GM21526 (cell line): ENCODE data around the gene TDRD3.

Source experiments
- ATAC-seq: cut with Tn5 transposase; IDR thresholded peaks from one replicate; pipeline ENCODE4 v1.9.1; 2021; ENCODE audit warnings: moderate library complexity; ENCODE audit not compliant: unreplicated experiment, low FRiP score

TDRD3 gene

GRCh38 chr13:60620611-60621395 is 223.8 kb downstream of the TDRD3 start:
- no peak for ATAC-seq

DNA sequence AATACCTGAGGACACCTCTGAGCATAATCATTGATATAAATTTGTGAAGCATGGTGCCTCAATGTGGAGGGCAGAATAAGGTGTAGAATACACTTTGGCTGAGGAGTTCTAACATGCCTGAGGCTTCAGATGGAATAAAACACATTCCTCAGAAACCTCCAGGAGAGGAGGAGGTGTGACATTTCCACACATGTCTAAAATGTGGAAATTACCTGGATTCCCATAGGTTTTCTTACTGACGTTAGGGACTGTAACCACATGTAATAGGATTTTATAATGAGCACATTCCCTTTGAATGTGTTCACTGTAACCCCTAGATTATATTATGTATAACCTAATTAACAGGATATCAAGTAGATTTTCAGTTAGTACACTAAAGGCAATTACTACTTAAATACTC is 226.1 kb downstream of the TDRD3 start:
- no peak for ATAC-seq
